SK-N-SH (cell line): Measurements from ENCODE around the gene SLX4IP. TPM values are rescaled to one million over a fixed set of nuclear protein-coding genes. Genes with fewer than 3 reads are reported as not detected.

Experiments used
- CTCF ChIA-PET: fragments of 300-600, 350-600 bp; formaldehyde crosslinking; extraction: SDS; loops from one replicate; lab custom pipeline; 2021; lab: Yijun Ruan, JAX
- POLR2A ChIA-PET: fragments of 350-600 bp; sonication (Branson Sonifier 250); formaldehyde crosslinking; extraction: SDS; loops from one replicate; lab custom pipeline; 2020; ENCODE audit warnings: antibody characterized with exemption, inconsistent platforms; lab: Yijun Ruan, JAX
- DNase-seq: peaks from one replicate; pipeline ENCODE4 v3.0.0; 2012
- H2AFZ ChIP-seq: fragments of 200-600 bp; sonication (generic); 2 replicates; pipeline ENCODE4 v1.8.1; 2016; ENCODE audit warnings: antibody characterized with exemption, mild to moderate bottlenecking, low read depth
- H3F3A ChIP-seq: fragments of 200-600 bp; sonication (generic); replicated peaks from 2 replicates; pipeline ENCODE3; 2016; ENCODE audit warnings: antibody characterized with exemption, mild to moderate bottlenecking; ENCODE audit not compliant: insufficient read depth
- H3K27ac ChIP-seq, 2 experiments: fragments of 200-500 bp in 1 of 2; fragments of 200-600 bp in 1 of 2; sonication (Bioruptor generic) in 1 of 2; sonication (generic), shearing (Covaris generic) in 1 of 2; 2 replicates each; pipeline versions ENCODE4 v1.5.1 to v1.6.1; 2014 to 2016; ENCODE audit warnings: low read depth in 2 of 2, inconsistent platforms in 1 of 2, low read length in 1 of 2, mild to moderate bottlenecking in 1 of 2, mixed read lengths in 1 of 2
- H3K27me3 ChIP-seq: fragments of 200-600 bp; sonication (generic), shearing (Covaris generic); 2 replicates; pipeline ENCODE4 v1.6.1; 2016; ENCODE audit warnings: mixed run types; ENCODE audit not compliant: insufficient read depth
- H3K36me3 ChIP-seq, 2 experiments: fragments of 200-500 bp in 1 of 2; fragments of 200-600 bp in 1 of 2; sonication (Bioruptor generic) in 1 of 2; sonication (generic) in 1 of 2; replicated peaks in 1 of 2; 2 replicates each; pipeline versions ENCODE3 to v1.5.1; 2014 to 2016; ENCODE audit warnings: low read length in 1 of 2, mild to moderate bottlenecking in 1 of 2; ENCODE audit not compliant: insufficient read depth in 2 of 2, control insufficient read depth in 1 of 2
- H3K4me1 ChIP-seq, 2 experiments: fragments of 200-500 bp in 1 of 2; fragments of 200-600 bp in 1 of 2; sonication (Bioruptor generic) in 1 of 2; sonication (generic), shearing (Covaris generic) in 1 of 2; 2 replicates each; pipeline versions ENCODE4 v1.5.1 to v1.6.1; 2014 to 2016; ENCODE audit warnings: low read depth in 1 of 2, low read length in 1 of 2, mixed run types in 1 of 2; ENCODE audit not compliant: insufficient read depth in 2 of 2, control insufficient read depth in 1 of 2
- H3K4me2 ChIP-seq: fragments of 200-600 bp; sonication (generic), shearing (Covaris generic); 2 replicates; pipeline ENCODE4 v1.6.1; 2017; ENCODE audit warnings: mixed run types
- H3K4me3 ChIP-seq, 2 experiments: fragments of 200-500 bp in 1 of 2; fragments of 200-600 bp in 1 of 2; sonication (Bioruptor generic) in 1 of 2; sonication (generic), shearing (Covaris generic) in 1 of 2; 2 replicates each; pipeline versions ENCODE4 v1.5.1 to v1.8.1; 2014 to 2016; ENCODE audit warnings: low read depth in 2 of 2, inconsistent platforms in 1 of 2, low read length in 1 of 2, mild to moderate bottlenecking in 1 of 2, mixed read lengths in 1 of 2, moderate library complexity in 1 of 2
- H3K79me2 ChIP-seq: fragments of 200-600 bp; sonication (generic); 2 replicates; pipeline ENCODE4 v1.8.1; 2017; ENCODE audit warnings: mild to moderate bottlenecking; ENCODE audit not compliant: insufficient read depth
- H3K9ac ChIP-seq: fragments of 200-600 bp; sonication (generic); 2 replicates; pipeline ENCODE4 v1.6.1; 2017; ENCODE audit warnings: mixed run types
- H3K9me2 ChIP-seq: fragments of 200-600 bp; sonication (generic); 2 replicates; pipeline ENCODE4 v1.6.1; 2017; ENCODE audit warnings: mixed run types
- H3K9me3 ChIP-seq: fragments of 200-600 bp; sonication (generic); 2 replicates; pipeline ENCODE4 v1.6.1; 2017; ENCODE audit warnings: mixed run types, mild to moderate bottlenecking, moderate library complexity
- H4K20me1 ChIP-seq: fragments of 200-600 bp; sonication (generic); 2 replicates; pipeline ENCODE4 v1.6.1; 2017; ENCODE audit warnings: mild to moderate bottlenecking, mixed run types; ENCODE audit not compliant: insufficient read depth
- CTCF ChIP-seq: fragments of 200-600 bp; sonication (generic); IDR thresholded peaks from 2 replicates; pipeline ENCODE4 v1.6.1; 2017; ENCODE audit warnings: antibody characterized with exemption, mild to moderate bottlenecking, moderate library complexity
- FOSL2 ChIP-seq: IDR thresholded peaks from 2 replicates; pipeline ENCODE4 v1.4.0; 2012; ENCODE audit warnings: low read depth, mild to moderate bottlenecking, moderate library complexity, borderline replicate concordance
- FOXJ3 ChIP-seq: sonication (generic); formaldehyde crosslinking; IDR thresholded peaks from 2 replicates; pipeline ENCODE4 v1.5.1; 2020; ENCODE audit warnings: mild to moderate bottlenecking, missing genetic modification reagents
- FOXM1 ChIP-seq: IDR thresholded peaks from 2 replicates; pipeline ENCODE4 v1.4.0; 2012; ENCODE audit warnings: low read depth, mild to moderate bottlenecking
- GATA2 ChIP-seq: sonication (generic); formaldehyde crosslinking; IDR thresholded peaks from 2 replicates; pipeline ENCODE4 v1.5.0; 2020; ENCODE audit warnings: mild to moderate bottlenecking, missing genetic modification reagents
- JUND ChIP-seq: IDR thresholded peaks from 2 replicates; pipeline ENCODE4 v1.4.0; 2012
- MEF2A ChIP-seq: IDR thresholded peaks from 2 replicates; pipeline ENCODE4 v1.4.0; 2012; ENCODE audit warnings: low read depth, borderline replicate concordance
- NRF1 ChIP-seq: IDR thresholded peaks from 2 replicates; pipeline ENCODE4 v1.6.1; 2012; ENCODE audit warnings: low read depth, mild to moderate bottlenecking, low read length
- PBX3 ChIP-seq: IDR thresholded peaks from 2 replicates; pipeline ENCODE4; 2012
- POLR2AphosphoS5 ChIP-seq: IDR thresholded peaks from 2 replicates; pipeline ENCODE4 v1.6.1; 2012; ENCODE audit warnings: low read depth, low read length
- REST ChIP-seq: IDR thresholded peaks from 2 replicates; pipeline ENCODE4 v1.6.1; 2012; ENCODE audit warnings: mild to moderate bottlenecking, low read depth, low read length, moderate library complexity
- SIN3A ChIP-seq: IDR thresholded peaks from 2 replicates; pipeline ENCODE4 v1.6.1; 2012; ENCODE audit warnings: low read depth, mild to moderate bottlenecking, low read length, moderate library complexity, borderline replicate concordance
- TAF1 ChIP-seq: IDR thresholded peaks from 2 replicates; pipeline ENCODE4 v1.6.1; 2012; ENCODE audit warnings: low read depth, mild to moderate bottlenecking, low read length, moderate library complexity, borderline replicate concordance
- YY1 ChIP-seq: IDR thresholded peaks from 2 replicates; pipeline ENCODE4 v1.4.0; 2012; ENCODE audit warnings: low read depth, mild to moderate bottlenecking
- WGBS: methylation state at CpG from one replicate; pipeline ENCODE4 v1.1.6; 2017; ENCODE audit warnings: low lambda C conversion rate; 5-methylcytosine and 5-hydroxymethylcytosine counted together
- polyA plus RNA-seq, 3 experiments: library from polyadenylated mRNA; depleted of rRNA; stranded (reverse); fragments of >200 nt; gene quantifications; 2 replicates each; pipeline ENCODE4 v1.2.3, GENCODE V29; 2012

The SLX4IP gene
- polyA plus RNA-seq, 1 of the 3 experiments (the other 2 are of a cell fraction), result 1.3 TPM

GRCh38 chr20:10527781-10528180, 92.7 kb downstream of the SLX4IP start (continued):
- no peak for TF ChIP-seq REST

GRCh38 chr20:10530883-10531282, 95.8 kb downstream of the SLX4IP start:
- H3K9me2 ChIP-seq, result no peaks in the 10 kb centered on the region
- DNase-seq, result no peak
- no peak overlapping the region for H3K27ac ChIP-seq
- H3K27me3 ChIP-seq, result no peaks in the 10 kb centered on the region
- no peak for TF ChIP-seq NRF1
- no peak for TF ChIP-seq SIN3A
- no peak for TF ChIP-seq FOXM1
- TF ChIP-seq FOXJ3 (CRISPR knock-in tag), result no peak
- no peak for TF ChIP-seq YY1
- TF ChIP-seq GATA2 (CRISPR knock-in tag), result no peak
- TF ChIP-seq TAF1, result no peak
- no peak for TF ChIP-seq POLR2AphosphoS5
- no peak for TF ChIP-seq FOSL2
- no peak for TF ChIP-seq CTCF
- TF ChIP-seq PBX3, result no peak
- TF ChIP-seq MEF2A, result no peak
- no peak for TF ChIP-seq JUND
- TF ChIP-seq, all 33 proteins: peak for 0
- no peak overlapping the region for H3K9ac ChIP-seq
- no peak overlapping the region for H3K4me2 ChIP-seq
- POLR2A ChIA-PET, result no interaction called here
- no peaks in the 10 kb centered on the region for H3K36me3 ChIP-seq
- H3K4me1 ChIP-seq, result no peaks in the 10 kb centered on the region; a peak in 2 of 4 replicates
- CTCF ChIA-PET, result interaction anchor here (0.9 to 1.6 kb wide), 2 partner anchors 553 to 913 kb away, joined by 4 to 5 read pairs; no protein-coding TSS in a partner anchor
- H3K4me3 ChIP-seq, result no peak overlapping the region
- no peaks in the 10 kb centered on the region for H4K20me1 ChIP-seq
- no peaks in the 10 kb centered on the region for H3K9me3 ChIP-seq
- 89% methylated on average over 2 of the region's 2 CpGs for WGBS
- no peaks in the 10 kb centered on the region for H3F3A ChIP-seq
- no peaks in the 10 kb centered on the region for H3K79me2 ChIP-seq
- H2AFZ ChIP-seq, result no peak overlapping the region
